AG09309 (cell line): ENCODE measurements around the gene ANKRD17.

ENCODE experiments used
- DNase-seq: peaks from one replicate; pipeline ENCODE4 v3.0.0-alpha.2; 2010; ENCODE audit warnings: low read depth
- H3K4me3 ChIP-seq: 2 replicates; pipeline ENCODE4 v1.5.1; 2011; ENCODE audit warnings: mild to moderate bottlenecking, low read depth, low read length, moderate library complexity; ENCODE audit not compliant: control insufficient read depth
- CTCF ChIP-seq: IDR thresholded peaks from 2 replicates; pipeline ENCODE4 v1.5.1; 2011; ENCODE audit warnings: mild to moderate bottlenecking, low read depth, low read length, inconsistent platforms; ENCODE audit not compliant: insufficient read depth, control insufficient read depth; ENCODE audit errors: missing control alignments

ANKRD17 gene

GRCh38 chr4:73248416-73248815 is 10.2 kb downstream of the ANKRD17 start:
- no peak for TF ChIP-seq CTCF
- H3K4me3 ChIP-seq, result no peak overlapping the region

DNA sequence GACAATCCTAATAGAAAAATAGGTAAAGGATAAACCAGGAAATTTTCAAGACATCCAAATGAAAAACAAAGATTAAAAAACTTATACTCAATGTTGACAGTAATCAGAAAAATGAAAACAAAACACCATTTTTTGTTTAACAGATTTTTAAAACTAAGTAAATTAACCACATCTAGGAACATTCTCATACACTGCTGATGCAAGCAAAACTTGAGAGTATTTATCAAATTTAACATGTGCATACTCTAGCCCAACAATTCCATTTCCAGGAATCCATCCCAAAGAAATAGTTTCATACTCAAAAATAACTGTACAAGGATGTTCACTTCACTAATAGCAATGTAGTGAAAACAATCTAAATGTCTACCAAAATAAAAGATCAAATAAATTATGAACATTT is 11.5 kb downstream of the ANKRD17 start:
- TF ChIP-seq CTCF, result no peak
- no peak for DNase-seq
- H3K4me3 ChIP-seq, result no peak overlapping the region

More at GRCh38 chr4:73248416-73248815, 10.2 kb downstream of the ANKRD17 start:
- DNase-seq, result no peak

- no peak overlapping the region for H3K4me3 ChIP-seq
- no peak for TF ChIP-seq CTCF
- no peak for DNase-seq
Observed at GRCh38 chr4:73245955-73246354, 12.6 kb downstream of the ANKRD17 start.

GRCh38 chr4:73244945-73245601 is 13.5 kb downstream of the ANKRD17 start:
- no peak for TF ChIP-seq CTCF
- no peak for DNase-seq
- no peak overlapping the region for H3K4me3 ChIP-seq

GRCh38 chr4:73237044-73237443 is 21.6 kb downstream of the ANKRD17 start:
- no peak for DNase-seq
- no peak for TF ChIP-seq CTCF
- H3K4me3 ChIP-seq, result no peak overlapping the region

GRCh38 chr4:73236151-73236550 is 22.4 kb downstream of the ANKRD17 start:
- no peak for TF ChIP-seq CTCF
- no peak for DNase-seq

More at GRCh38 chr4:73236151-73236550, 22.4 kb downstream of the ANKRD17 start:
- no peak overlapping the region for H3K4me3 ChIP-seq
